GM12872 (cell line): Measurements from ENCODE around the gene TBCEL.

ENCODE experiments used
- CTCF ChIP-seq: IDR thresholded peaks from 3 replicates; pipeline ENCODE4 v1.5.1; 2011; ENCODE audit warnings: low read depth, mild to moderate bottlenecking, low read length, moderate library complexity; ENCODE audit not compliant: insufficient read depth

Gene TBCEL

DNA sequence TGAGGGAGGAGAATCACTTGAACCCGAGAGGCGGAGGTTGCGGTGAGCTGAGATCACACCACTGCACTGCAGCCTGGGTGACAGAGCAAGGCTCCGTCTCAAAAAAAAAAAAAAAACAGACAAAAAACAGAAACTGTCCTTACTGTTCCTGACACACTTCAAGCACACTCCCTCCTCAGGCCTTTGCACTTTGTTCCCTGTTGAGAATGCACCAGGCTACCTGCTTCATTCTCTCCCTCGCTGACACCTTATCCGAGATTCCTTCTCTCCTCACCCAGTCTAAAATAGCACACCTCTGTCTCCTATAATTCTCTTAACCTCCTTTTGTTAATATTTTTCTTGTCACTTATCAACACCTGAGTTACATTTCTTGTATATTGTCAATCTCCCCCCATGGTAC, 44.9 kb downstream of the TBCEL start:
- no peak for TF ChIP-seq CTCF

DNA sequence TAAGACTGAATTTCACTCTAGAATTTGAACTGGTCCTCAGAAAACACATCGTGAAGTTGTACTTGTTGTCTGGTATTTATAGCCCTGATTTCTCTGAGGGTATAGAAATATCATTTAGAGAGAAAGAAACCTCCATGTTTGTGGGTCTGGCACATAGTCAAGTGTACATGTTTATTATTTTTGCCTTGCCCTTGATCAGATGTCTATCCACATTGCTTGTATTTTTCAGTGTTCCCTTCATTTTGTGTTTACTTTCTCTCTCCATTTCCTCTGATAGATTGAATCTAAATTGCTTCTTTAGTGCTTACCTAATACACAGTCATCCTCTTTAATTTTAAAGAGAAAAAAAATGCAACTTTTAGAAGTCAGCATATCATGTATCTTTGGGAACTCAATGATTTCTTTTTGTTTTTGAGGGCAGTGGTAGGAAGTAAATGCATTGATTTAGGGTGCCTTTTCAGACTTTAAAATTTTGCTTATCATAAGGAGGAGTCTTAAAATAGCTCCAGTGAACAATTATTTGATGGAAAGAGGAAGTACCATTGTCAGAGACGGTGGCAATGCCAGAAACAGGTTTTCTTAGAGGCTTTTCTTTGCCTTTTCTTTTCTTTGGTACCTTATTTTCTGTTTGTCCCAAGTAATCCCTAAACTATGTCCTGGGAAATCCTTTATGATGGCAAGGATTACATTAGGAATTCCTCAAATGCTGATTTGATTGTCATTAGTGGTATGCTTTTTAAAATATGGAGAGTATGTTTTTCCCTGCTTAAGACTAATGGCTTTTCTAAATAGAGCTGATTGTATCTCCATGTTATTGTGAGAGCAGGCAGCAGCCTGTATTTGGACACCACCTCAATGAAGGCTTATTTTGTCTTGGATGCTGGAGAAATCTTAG, 47.3 kb downstream of the TBCEL start:
- TF ChIP-seq CTCF = no peak

DNA sequence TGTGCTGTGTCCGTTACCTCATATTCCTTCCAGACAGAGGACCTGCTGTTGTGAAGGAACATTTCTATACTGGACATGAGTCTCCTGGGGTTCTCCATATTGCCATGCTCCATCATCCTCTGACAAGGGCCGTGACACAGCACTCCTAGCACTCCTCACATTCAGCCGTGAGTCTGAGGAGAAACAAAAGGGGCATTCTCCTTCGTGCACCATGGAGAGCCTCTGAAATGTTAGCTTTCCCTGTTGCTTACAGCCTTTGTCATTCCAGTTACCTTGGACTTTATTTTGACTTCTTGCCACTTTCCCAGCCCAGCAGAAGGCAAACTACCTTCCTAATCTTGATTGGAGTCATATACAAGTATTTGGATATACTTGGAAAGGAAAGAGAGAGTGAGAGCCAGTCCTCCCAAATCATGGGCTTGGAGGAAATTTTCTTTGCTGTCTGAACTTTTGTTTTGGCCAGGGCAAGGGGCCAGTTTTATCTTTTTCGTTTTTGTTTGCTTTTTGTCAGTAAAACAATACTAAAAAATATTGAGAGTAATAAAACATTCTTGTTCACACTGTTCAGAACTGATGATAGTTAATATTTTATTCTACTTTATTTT, 48.0 kb downstream of the TBCEL start:
- no peak for TF ChIP-seq CTCF

- no peak for TF ChIP-seq CTCF
Observed at GRCh38 chr11:121081321-121081720, 57.4 kb downstream of the TBCEL start.

DNA sequence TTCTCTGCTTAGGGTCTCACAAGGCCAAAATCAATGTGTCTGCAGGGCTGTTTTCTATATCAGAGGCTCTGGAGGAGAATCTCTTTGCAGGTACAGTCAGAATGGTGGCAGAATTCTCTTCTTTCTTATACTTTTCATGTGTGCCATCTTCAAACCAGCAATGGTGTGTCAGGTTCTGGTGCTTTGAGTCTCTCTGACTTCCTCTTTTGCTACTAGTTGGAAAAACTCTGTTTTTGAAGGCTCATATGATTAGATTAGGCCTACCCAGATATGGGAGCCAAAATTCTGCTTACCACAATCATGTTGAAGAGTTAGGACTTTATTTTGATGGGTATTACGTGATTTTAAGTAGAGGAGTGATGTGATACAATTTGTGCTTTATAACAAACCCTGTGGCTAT, 58.3 kb downstream of the TBCEL start:
- no peak for TF ChIP-seq CTCF

- TF ChIP-seq CTCF = no peak
Observed at GRCh38 chr11:121082670-121083069, 58.8 kb downstream of the TBCEL start.

GRCh38 chr11:121086866-121087265, 63.0 kb downstream of the TBCEL start:
- no peak for TF ChIP-seq CTCF
